DMS 273 (cell line): ENCODE data around the gene ARMC7.
"Not testable (repeated sequence)": the region's sequence is repeated elsewhere in the genome, so short reads cannot be mapped to it uniquely, and the experiment has no call there.

Experiments used
- DNase-seq: peaks from one replicate; lab custom pipeline; 2025; ENCODE audit not compliant: unreplicated experiment; lab: John Stamatoyannopoulos, UW

Gene ARMC7

GRCh38 chr17:75109407-75110233 is at the start of gene ARMC7:
TSS of gene ARMC7 (plus strand) at chr17:75109969. CDS start at chr17:75110289, 320 bp downstream.
- peak; percentile 96 for DNase-seq

- DNase-seq, result peak; percentile 93
Observed at GRCh38 chr17:75060434-75061054, 49.2 kb upstream of the ARMC7 start.

- no peak for DNase-seq
Observed at GRCh38 chr17:75061055-75061438, 48.7 kb upstream of the ARMC7 start.

- DNase-seq, result no peak
Observed at GRCh38 chr17:75061618-75062017, 48.2 kb upstream of the ARMC7 start.

- DNase-seq, result no peak
Observed at GRCh38 chr17:75063201-75063600, 46.6 kb upstream of the ARMC7 start.

GRCh38 chr17:75063626-75064025 is 46.1 kb upstream of the ARMC7 start:
- no peak for DNase-seq

- no peak for DNase-seq
Observed at GRCh38 chr17:75064040-75064439, 45.7 kb upstream of the ARMC7 start.

- no peak for DNase-seq
Observed at GRCh38 chr17:75064460-75064859, 45.3 kb upstream of the ARMC7 start.

- no peak for DNase-seq
Observed at GRCh38 chr17:75064867-75065561, 44.8 kb upstream of the ARMC7 start.

GRCh38 chr17:75065562-75066151 is 44.1 kb upstream of the ARMC7 start:
- DNase-seq, result no peak

- no peak for DNase-seq
Observed at GRCh38 chr17:75067856-75068255, 41.9 kb upstream of the ARMC7 start.

GRCh38 chr17:75068750-75069149 is 41.0 kb upstream of the ARMC7 start:
- no peak for DNase-seq

GRCh38 chr17:75069783-75070182 is 40.0 kb upstream of the ARMC7 start:
- DNase-seq, result peak; percentile 57

GRCh38 chr17:75071478-75072271 is 38.1 kb upstream of the ARMC7 start:
- not testable (repeated sequence) for DNase-seq

- DNase-seq, result not testable (repeated sequence)
Observed at GRCh38 chr17:75072909-75073308, 36.9 kb upstream of the ARMC7 start.

- DNase-seq, result no peak
Observed at GRCh38 chr17:75073618-75074047, 36.1 kb upstream of the ARMC7 start.

- no peak for DNase-seq
Observed at GRCh38 chr17:75074532-75074931, 35.2 kb upstream of the ARMC7 start.

- no peak for DNase-seq
Observed at GRCh38 chr17:75075597-75076336, 34.0 kb upstream of the ARMC7 start.

- DNase-seq, result no peak
Observed at GRCh38 chr17:75077072-75077495, 32.7 kb upstream of the ARMC7 start.
